ENCODE results near the gene CNTNAP2.

CNTNAP2 gene

GRCh38 chr7:147428075-147428474 lies 1311.5 kb downstream of the CNTNAP2 start:
- no peak for DNase-seq

- no peak for DNase-seq
These were observed 1313.4 kb downstream of the CNTNAP2 start for GRCh38 chr7:147429961-147430360.

- DNase-seq, result no peak
These were observed 1315.5 kb downstream of the CNTNAP2 start for GRCh38 chr7:147432079-147432478.

- DNase-seq, result no peak
These were observed 1316.0 kb downstream of the CNTNAP2 start for GRCh38 chr7:147432576-147432975.

- no peak for DNase-seq
These were observed 1320.1 kb downstream of the CNTNAP2 start for GRCh38 chr7:147436718-147437117.

- no peak for DNase-seq
These were observed 1321.6 kb downstream of the CNTNAP2 start for GRCh38 chr7:147438216-147438615.

- no peak for DNase-seq
These were observed 1327.3 kb downstream of the CNTNAP2 start for GRCh38 chr7:147443942-147444341.

- DNase-seq, result no peak
These were observed 1336.2 kb downstream of the CNTNAP2 start for GRCh38 chr7:147452816-147453215.

- DNase-seq, result no peak
These were observed 1348.6 kb downstream of the CNTNAP2 start for GRCh38 chr7:147465223-147465622.

- no peak for DNase-seq
These were observed 1356.0 kb downstream of the CNTNAP2 start for GRCh38 chr7:147472556-147472955.

- DNase-seq, result no peak
These were observed 1358.3 kb downstream of the CNTNAP2 start for GRCh38 chr7:147474862-147475261.

- no peak for DNase-seq
These were observed 1360.9 kb downstream of the CNTNAP2 start for GRCh38 chr7:147477526-147477925.

GRCh38 chr7:147478796-147479195 lies 1362.2 kb downstream of the CNTNAP2 start:
- DNase-seq, result no peak

- no peak for DNase-seq
These were observed 1367.2 kb downstream of the CNTNAP2 start for GRCh38 chr7:147483634-147484292.

- DNase-seq, result no peak
These were observed 1369.1 kb downstream of the CNTNAP2 start for GRCh38 chr7:147485660-147486210.

- DNase-seq, result no peak
These were observed 1376.0 kb downstream of the CNTNAP2 start for GRCh38 chr7:147492606-147493005.

- DNase-seq, result no peak
These were observed 1379.6 kb downstream of the CNTNAP2 start for GRCh38 chr7:147496209-147496608.

GRCh38 chr7:147497246-147497645 lies 1380.6 kb downstream of the CNTNAP2 start:
- DNase-seq, result no peak

GRCh38 chr7:147498081-147498480 lies 1381.5 kb downstream of the CNTNAP2 start:
- DNase-seq, result no peak

- no peak for DNase-seq
These were observed 1392.5 kb downstream of the CNTNAP2 start for GRCh38 chr7:147509035-147509501.

- DNase-seq, result no peak
These were observed 1393.1 kb downstream of the CNTNAP2 start for GRCh38 chr7:147509541-147510200.

- DNase-seq, result no peak
These were observed 1393.6 kb downstream of the CNTNAP2 start for GRCh38 chr7:147510201-147510542.

GRCh38 chr7:147510923-147511322 lies 1394.3 kb downstream of the CNTNAP2 start:
- DNase-seq, result no peak

GRCh38 chr7:147513451-147513850 lies 1396.8 kb downstream of the CNTNAP2 start:
- no peak for DNase-seq

Measured in effector CD8-positive, alpha-beta T cell (primary cell).